Right ventricle myocardium superior (tissue), 1 donor: ENCODE data around the gene TMC4. TPM values are rescaled to one million over a fixed set of nuclear protein-coding genes. Genes with fewer than 3 reads are reported as not detected.

Experiments used
- ATAC-seq: fragments of 200-7000 bp; cut with Tn5 transposase; one replicate; pipeline ENCODE4 v1.9.1; 2020; ENCODE audit warnings: mild to moderate bottlenecking; ENCODE audit not compliant: poor library complexity
- DNase-seq: peaks from one replicate; pipeline ENCODE4 v3.0.0-alpha.2; 2020
- intact Hi-C: fragments of 100-400 bp; cut with DNase I; formaldehyde crosslinking; loops from one replicate; pipeline ENCODE4 v1.11.2; 2022
- total RNA-seq: library from RNA; stranded (reverse); fragmentation: NEBNext Ultra II Directional; extraction: Animal tissue kit (Norgen Biotek cat#: 25700); gene quantifications from one replicate; pipeline ENCODE4 v1.2.1, GENCODE V29; 2021
- donor health status: DM: no; HTN: yes; CAD: no; lungs with severe emphysema.

TMC4 gene
- total RNA-seq, 1 donor from 2014 or later, result 0.91 TPM

- intact Hi-C loops, result no loop called here
- peak; percentile 96 for ATAC-seq
- DNase-seq, result peak; percentile 98
These were observed 57.6 kb downstream of the TMC4 start, which contains the start of the genes PRPF31 and TFPT for GRCh38 chr19:54115109-54116063. Gene PRPF31, plus strand, starts transcription at chr19:54115754. Its CDS starts 2,525 bp downstream, at chr19:54118279. Gene TFPT, minus strand, starts transcription at chr19:54115657. Its CDS starts 388 bp downstream, at chr19:54115269.

- no peak for DNase-seq
- intact Hi-C loops, result no loop called here
These were observed 58.4 kb downstream of the TMC4 start for GRCh38 chr19:54114340-54115108.

More at GRCh38 chr19:54114340-54115108, 58.4 kb downstream of the TMC4 start:
- ATAC-seq, result peak; percentile 15

Other genes with a start within 250 kb of the TMC4 start
- 0.03 TPM for gene CACNG8, start 210.2 kb downstream of the TMC4 start, total RNA-seq
- gene CACNG6, start 181.5 kb downstream of the TMC4 start, total RNA-seq, result not detected
- gene VSTM1, start 109.3 kb downstream of the TMC4 start, total RNA-seq, result not detected
- gene TARM1, start 91.8 kb downstream of the TMC4 start, total RNA-seq, result not detected
- gene OSCAR, start 72.4 kb downstream of the TMC4 start, total RNA-seq, result 0.54 TPM
- 493 TPM for gene NDUFA3, start 70.3 kb downstream of the TMC4 start, total RNA-seq
- gene TFPT, start 57.5 kb downstream of the TMC4 start, total RNA-seq, result 9.4 TPM
- gene PRPF31, start 57.4 kb downstream of the TMC4 start, total RNA-seq, result 39.9 TPM
- 17.6 TPM for gene CNOT3, start 35.4 kb downstream of the TMC4 start, total RNA-seq
- gene LENG1, start 13.4 kb downstream of the TMC4 start, total RNA-seq, result 6.5 TPM
- gene MBOAT7, start 16.4 kb upstream of the TMC4 start, total RNA-seq, result 12.7 TPM
- gene TSEN34, start 18.1 kb upstream of the TMC4 start, total RNA-seq, result 14.3 TPM
- gene RPS9, start 27.7 kb upstream of the TMC4 start, total RNA-seq, result 651 TPM
- gene LILRB3, start 49.8 kb upstream of the TMC4 start, total RNA-seq, result 3.6 TPM
- 1.8 TPM for gene LILRA6, start 69.6 kb upstream of the TMC4 start, total RNA-seq
- gene LILRB5, start 84.1 kb upstream of the TMC4 start, total RNA-seq, result 7.7 TPM
- 1.8 TPM for gene LILRB2, start 108.0 kb upstream of the TMC4 start, total RNA-seq
- gene LILRA5, start 140.0 kb upstream of the TMC4 start, total RNA-seq, result 1.3 TPM
- not detected for gene LILRA4, start 166.0 kb upstream of the TMC4 start, total RNA-seq
- 6.3 TPM for gene LAIR1, start 191.8 kb upstream of the TMC4 start, total RNA-seq
- 1.5 TPM for gene TTYH1, start 242.3 kb upstream of the TMC4 start, total RNA-seq